GM18951 (cell line): ENCODE results near the gene PLPP4.

Source experiments
- POLR2A ChIP-seq: IDR thresholded peaks from 4 replicates; pipeline ENCODE4 v1.6.1; 2011; ENCODE audit warnings: mild to moderate bottlenecking; ENCODE audit not compliant: insufficient read length, insufficient read depth; ENCODE audit errors: extremely low read depth
- in situ Hi-C: fragments of 300-500 bp; cut with MboI; formaldehyde crosslinking; loops from one replicate; pipeline ENCODE4 v1.12.0; 2022; ENCODE audit warnings: low sequenced_read_pairs, mixed read lengths, inconsistent platforms; ENCODE audit not compliant: unreplicated experiment

Gene PLPP4

GRCh38 chr10:120571266-120571665 is 114.2 kb downstream of the PLPP4 start:
- in situ Hi-C loops, result no loop called here
- no peak for TF ChIP-seq POLR2A

- in situ Hi-C loops, result no loop called here
- no peak for TF ChIP-seq POLR2A
Observed at GRCh38 chr10:120572307-120572706, 115.3 kb downstream of the PLPP4 start.

- in situ Hi-C loops, result no loop called here
- TF ChIP-seq POLR2A, result no peak
Observed at GRCh38 chr10:120573355-120573754, 116.3 kb downstream of the PLPP4 start.

- in situ Hi-C loops, result no loop called here
- TF ChIP-seq POLR2A, result no peak
Observed at GRCh38 chr10:120574981-120575380, 118.0 kb downstream of the PLPP4 start.

GRCh38 chr10:120575411-120575810 is 118.4 kb downstream of the PLPP4 start:
- no peak for TF ChIP-seq POLR2A
- in situ Hi-C loops, result no loop called here

GRCh38 chr10:120578134-120578533 is 121.1 kb downstream of the PLPP4 start:
- no peak for TF ChIP-seq POLR2A
- in situ Hi-C loops, result no loop called here

- TF ChIP-seq POLR2A, result no peak
- in situ Hi-C loops, result no loop called here
Observed at GRCh38 chr10:120578890-120579289, 121.9 kb downstream of the PLPP4 start.

GRCh38 chr10:120580918-120581895 is 124.2 kb downstream of the PLPP4 start:
- in situ Hi-C loops, result no loop called here
- TF ChIP-seq POLR2A, result no peak

GRCh38 chr10:120582753-120583152 is 125.7 kb downstream of the PLPP4 start:
- in situ Hi-C loops, result no loop called here
- TF ChIP-seq POLR2A, result no peak

GRCh38 chr10:120583424-120584108 is 126.5 kb downstream of the PLPP4 start:
- TF ChIP-seq POLR2A, result no peak
- in situ Hi-C loops, result no loop called here

GRCh38 chr10:120584786-120585185 is 127.8 kb downstream of the PLPP4 start:
- in situ Hi-C loops, result no loop called here
- TF ChIP-seq POLR2A, result no peak

- in situ Hi-C loops, result no loop called here
- no peak for TF ChIP-seq POLR2A
Observed at GRCh38 chr10:120586471-120586872, 129.4 kb downstream of the PLPP4 start.

- no peak for TF ChIP-seq POLR2A
- in situ Hi-C loops, result no loop called here
Observed at GRCh38 chr10:120587061-120587460, 130.0 kb downstream of the PLPP4 start.

GRCh38 chr10:120588311-120588710 is 131.3 kb downstream of the PLPP4 start:
- TF ChIP-seq POLR2A, result no peak
- in situ Hi-C loops, result no loop called here

GRCh38 chr10:120593693-120594092 is 136.7 kb downstream of the PLPP4 start:
- TF ChIP-seq POLR2A, result no peak
- in situ Hi-C loops, result no loop called here
